GM04504 (cell line): ENCODE data around the gene KIF13A.
"Not testable (repeated sequence)": the region's sequence is repeated elsewhere in the genome, so short reads cannot be mapped to it uniquely, and the experiment has no call there.

Experiments
- DNase-seq: peaks from one replicate; pipeline ENCODE4 v3.0.0-alpha.2; 2012; ENCODE audit warnings: low read depth

Gene KIF13A

DNA sequence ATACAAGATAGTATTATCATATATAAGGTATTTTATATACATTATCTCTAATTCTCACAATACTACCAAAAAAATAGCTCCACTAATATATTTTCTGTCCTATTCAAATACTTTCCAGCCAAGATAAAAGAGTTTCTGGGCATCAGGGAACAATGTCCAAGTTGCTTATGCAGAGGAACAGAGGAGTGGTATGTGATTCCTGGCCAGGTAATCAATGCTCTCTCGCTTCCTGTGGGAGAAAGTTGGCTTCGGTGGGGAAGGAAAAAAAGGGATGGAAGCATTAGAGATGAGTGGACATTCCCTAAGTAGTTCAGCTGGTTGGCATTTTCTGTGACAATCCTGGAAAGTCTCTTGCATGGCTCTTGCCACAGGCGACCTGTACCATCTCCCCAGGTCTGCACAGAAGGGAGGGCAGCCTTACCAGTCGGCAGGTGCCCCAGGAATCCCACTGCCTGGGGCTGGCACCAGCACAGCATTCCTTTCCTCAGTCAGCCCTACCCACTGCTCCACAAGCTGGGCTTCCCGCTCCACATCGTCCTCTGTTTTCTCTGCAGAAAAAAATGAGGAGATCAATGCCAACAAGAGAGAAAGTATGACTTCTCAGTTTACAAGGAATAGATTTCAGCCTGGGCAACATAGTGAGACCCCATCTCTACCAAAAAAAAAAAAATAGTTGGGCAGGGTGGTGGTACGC is 202.2 kb downstream of the KIF13A start:
- no peak for DNase-seq

DNA sequence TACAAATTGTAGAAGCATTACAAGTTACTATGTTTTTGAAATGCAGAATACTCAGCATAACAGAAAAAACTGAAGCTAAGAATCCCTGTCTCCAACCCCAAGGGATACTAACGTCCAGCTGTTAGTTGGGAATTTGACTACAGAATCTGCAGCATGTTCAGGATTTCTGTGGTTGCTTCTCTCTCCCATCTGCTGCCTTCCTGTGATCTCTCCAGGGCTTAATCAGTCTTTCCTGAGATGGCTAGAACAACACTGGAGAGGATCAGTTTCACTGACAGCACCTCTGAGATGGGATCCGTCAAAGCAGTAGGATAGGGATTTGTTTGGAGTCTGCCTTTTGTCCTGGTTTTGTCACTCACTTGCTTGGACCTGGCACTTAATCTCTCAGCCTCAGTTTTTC is 207.4 kb downstream of the KIF13A start:
- no peak for DNase-seq

DNA sequence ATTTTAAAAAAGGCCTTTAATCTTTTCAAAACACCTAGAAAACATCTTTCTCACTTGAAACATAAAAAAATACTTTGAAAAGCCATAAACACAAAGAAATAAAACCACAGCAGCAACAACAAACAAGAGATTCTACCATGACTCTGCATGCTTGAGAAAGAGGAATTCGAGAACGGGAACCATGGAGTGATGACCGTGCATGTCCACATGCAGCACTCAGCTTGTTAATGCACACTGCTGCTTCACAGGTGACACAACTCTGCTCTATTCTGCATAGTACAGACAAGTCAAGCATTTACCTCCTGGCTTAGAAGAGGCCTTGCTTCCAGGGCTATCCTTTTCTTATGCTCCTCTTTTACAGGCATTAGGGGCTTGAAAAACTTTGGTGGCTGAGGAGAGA is 215.8 kb downstream of the KIF13A start:
- DNase-seq = no peak

DNA sequence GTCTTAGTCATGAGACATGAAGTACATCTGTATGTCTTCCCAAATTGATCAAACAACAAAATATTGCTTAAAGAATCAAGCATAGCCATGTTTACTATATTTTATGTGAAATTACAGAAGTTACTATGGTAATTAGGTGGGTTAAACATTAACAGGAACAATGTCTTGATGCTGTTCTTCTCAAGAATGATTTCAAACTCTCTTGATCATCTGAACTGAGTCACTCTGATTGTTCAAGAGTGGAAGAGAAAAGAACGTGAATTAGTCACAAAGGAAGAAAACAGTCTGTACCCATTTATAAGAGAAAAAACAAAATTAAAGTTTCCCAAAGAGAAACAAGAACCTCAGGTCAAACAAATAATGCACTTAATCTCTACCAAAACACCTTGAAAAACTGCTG is 218.6 kb downstream of the KIF13A start:
- no peak for DNase-seq

DNA sequence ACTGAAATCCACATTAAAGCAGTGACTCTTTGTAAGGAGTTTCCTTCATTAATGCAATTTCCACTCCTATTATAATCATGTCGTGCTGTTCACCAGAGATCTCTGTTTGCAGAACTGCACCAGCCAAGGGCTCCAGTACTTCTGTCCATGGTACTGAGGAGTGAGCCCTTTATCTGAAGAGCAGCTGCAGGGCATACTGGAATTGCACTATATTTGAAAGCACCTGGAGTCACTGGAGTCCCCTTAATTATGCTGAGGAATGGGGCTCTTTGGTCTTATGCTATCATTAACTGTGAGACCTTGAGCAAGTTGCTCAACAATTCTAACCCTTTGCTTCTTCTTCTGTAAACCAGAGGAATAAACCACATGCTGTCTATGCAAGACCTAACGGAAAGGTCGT is 219.0 kb downstream of the KIF13A start:
- peak; percentile 1 for DNase-seq

DNA sequence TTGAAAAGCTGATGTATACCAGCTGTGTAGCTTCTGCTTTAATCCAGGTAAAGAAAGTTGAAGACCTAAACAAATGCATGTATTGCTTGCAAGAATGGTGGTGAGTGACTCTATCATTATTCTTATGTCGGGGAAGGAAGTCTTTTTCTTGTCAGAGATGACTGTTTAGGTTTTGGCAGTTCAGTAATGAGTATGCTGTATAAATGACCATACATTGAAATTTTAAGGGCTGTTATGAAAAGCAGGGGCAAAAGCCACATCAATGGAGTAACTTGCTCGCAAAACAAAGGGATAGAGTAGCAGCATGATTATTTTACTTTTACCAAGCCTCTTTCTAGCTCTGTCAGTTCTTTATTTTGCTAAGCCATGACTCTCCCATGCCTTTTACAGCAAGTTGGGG is 224.8 kb downstream of the KIF13A start:
- DNase-seq = no peak

DNA sequence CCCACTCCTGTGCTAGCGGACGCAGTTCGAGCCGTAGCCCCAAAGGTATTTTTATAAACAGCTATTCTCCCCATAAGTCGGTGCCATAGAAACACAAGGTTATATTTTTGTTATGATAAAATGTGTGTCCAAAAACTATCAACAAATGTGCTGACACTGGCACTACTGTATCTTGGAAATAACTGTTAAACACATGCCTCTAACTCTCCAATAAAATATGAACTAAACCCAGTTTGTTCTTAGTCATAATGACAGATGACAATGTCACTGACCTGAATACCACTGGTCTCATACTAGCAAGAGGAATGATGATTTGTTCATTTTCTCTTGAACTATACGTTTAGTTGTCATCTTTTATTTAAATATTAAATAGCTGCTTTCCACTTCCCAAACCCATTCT is 229.3 kb downstream of the KIF13A start:
- DNase-seq = no peak

DNA sequence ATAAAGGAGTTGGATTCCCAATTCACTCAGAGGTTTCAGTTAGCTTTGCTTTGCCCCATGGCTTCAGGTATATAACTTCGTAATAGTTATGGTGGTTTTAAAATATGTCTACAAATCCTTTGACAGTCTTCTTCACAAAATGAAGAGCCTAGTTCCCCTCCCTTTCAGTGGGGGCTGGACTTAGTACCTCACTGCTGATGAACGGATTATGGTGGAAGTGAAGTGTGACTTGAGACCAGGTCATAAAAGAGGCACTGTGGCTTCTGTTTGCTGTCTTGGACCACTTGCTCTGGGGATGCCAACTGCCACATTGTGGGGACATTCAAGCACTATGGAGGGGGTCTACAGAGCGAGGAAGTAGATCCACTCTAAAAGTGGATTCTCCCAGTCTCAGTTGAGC is 233.2 kb downstream of the KIF13A start:
- DNase-seq = no peak

DNA sequence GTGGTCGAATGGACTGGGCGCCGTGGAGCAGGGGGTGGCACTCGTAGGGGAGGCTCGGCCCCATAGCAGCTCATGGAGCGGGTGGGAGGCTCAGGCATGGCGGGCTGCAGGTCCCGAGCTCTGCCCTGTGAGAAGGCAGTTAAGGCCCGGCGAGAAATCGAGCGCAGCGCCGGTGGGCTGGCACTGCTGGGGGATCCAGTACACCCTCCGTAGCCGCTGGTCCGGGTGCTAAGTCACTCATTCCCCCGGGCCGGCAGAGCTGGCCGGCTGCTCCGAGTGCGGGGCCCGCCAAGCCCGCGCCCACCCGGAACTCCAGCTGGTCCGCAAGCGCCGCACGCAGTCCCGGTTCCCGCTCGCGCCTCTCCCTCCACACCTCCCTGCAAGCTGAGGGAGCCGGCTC is 242.1 kb downstream of the KIF13A start:
- DNase-seq = not testable (repeated sequence)

DNA sequence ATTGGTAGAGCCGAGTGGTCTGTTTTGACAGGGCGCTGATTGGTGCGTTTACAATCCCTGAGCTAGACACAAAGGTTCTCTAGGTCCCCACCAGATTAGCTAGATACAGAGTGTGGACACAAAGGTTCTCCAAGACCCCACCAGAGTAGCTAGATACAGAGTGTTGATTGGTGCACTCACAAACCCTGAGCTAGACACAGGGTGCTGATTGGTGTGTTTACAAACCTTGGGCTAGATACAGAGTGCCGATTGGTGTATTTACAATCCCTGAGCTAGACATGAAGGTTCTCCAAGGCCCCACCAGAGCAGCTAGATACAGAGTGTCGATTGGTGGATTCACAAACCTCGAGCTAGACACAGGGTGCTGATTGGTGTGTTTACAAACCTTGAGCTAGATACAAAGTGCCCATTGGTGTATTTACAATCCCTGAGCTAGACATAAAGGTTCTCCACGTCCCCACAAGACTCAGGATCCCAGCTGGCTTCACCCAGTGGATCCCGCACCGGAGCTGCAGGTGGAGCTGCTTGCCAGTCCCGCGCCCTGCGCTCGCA is 242.6 kb downstream of the KIF13A start:
- DNase-seq = not testable (repeated sequence)

DNA sequence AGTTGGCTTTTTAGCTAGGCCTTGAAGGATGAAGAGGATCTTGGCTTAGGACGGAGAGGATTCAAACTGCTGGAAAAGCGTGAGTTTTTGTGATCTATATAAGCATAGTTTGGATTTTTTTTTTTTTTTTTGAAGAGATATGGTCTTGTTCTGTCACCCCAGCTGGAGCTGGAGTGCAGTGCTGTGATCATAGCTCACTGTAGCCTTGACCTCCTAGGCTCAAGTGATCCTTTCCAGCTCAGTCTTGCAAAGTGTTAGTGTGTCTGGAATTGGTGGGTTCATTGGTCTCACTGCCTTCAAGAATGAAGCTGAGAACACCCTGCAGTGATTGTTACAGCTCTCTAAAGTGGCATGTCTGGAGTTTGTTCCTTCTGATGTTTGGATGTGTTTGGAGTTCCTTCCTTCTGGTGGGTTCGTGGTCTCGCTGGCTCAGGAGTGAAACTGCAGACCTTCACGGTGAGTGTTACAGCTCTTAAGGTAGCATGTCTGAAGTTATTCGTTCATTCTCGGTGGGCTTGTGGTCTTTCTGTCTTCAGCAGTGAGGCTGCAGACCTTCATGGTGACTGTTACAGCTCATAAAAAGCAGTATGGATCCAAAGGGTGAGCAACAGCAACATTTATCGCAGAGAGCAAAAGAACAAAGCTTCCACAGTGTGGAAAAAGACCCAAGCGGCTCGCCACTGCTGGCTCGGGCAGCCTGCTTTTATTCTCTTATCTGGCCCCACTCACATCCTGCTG is 243.2 kb downstream of the KIF13A start:
- DNase-seq = no peak

DNA sequence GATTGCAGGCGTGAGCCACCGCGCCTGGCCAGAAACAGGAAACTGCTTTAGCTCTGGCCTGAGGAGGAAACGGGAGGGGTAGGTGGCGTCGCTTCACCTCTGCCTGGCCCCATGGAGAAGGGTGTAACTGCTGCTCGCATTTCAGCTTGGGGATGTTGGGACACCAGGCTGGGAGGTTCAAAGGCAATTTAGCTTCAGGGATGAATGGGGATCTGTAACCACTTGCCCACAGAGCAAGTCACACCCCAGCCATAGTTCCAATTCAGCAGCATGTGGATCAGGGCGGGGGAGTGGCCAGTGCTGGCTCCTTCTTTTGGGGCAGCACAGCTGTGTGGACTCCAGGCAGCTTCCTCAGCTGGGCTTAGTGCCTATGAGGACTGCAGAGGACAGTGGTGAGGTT is 245.9 kb downstream of the KIF13A start:
- DNase-seq = no peak

DNA sequence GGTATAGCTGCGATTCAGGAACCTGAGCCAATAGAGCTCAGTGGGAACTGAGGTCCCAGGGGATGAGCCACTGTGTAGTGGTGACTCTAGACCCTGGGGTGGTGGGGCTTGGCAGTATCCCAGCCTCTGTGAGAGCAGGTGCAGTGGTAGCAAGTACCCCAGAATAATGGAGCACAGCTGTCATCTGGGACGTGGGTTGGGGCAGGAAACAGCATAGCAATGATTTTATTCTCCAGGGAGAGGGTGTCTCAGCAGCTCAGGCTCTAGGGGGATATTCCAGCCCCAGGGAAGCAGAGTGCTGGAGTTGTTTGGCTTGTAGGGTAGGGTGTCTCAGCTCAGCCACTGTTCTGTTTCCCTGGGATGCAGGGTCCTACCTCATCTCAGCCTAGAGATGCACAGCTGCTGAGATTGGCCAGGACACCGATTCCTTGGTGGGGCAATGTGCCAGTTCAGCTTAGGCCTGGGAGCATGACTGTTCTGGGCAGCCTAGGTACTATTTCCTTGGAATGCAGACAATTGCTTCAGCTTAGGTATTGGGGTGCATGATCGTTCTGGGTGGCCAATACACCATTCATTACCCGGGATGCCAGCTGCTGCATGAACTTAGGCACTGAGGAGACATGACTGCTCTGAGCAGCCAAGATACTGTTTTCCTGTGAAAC is 246.7 kb downstream of the KIF13A start:
- no peak for DNase-seq

DNA sequence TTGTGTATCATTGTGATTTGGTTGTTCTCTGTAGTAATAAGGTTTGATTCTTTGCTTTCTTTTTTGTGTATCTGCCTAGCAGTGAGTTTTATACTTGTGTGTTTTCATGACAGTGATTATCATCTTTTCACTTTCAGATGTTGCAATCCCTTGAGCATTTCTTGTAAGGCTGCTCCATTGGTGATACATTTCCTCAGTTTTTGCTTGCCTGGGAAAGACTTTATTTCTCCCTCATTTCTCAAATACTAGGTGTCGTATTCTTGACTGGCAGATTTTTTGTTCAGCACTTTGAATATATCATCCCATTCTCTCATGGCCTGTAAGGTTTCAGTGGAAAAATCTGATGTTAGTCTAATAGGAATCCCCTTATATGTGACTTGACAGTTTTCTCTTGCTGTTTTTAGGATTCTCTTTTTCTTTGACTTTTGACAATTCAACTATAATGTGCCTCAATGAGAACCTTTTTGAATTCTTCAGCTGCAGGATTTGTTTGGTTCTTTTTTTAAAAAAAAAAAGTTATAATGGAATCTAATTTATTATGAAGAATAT is 249.7 kb downstream of the KIF13A start:
- no peak for DNase-seq

DNA sequence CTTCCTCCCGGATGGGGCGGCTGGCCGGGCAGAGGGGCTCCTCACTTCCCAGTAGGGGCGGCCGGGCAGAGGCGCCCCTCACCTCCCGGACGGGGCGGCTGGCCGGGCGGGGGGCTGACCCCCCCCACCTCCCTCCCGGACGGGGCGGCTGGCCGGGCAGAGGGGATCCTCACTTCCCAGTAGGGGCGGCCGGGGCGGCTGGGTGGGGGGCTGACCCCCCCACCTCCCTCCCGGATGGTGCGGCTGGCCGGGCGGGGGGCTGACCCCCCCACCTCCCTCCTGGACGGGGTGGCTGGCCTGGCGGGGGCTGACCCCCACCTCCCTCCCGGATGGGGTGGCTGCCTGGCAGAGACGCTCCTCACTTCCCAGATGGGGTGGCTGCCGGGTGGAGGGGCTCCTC is 252.1 kb downstream of the KIF13A start:
- not testable (repeated sequence) for DNase-seq

DNA sequence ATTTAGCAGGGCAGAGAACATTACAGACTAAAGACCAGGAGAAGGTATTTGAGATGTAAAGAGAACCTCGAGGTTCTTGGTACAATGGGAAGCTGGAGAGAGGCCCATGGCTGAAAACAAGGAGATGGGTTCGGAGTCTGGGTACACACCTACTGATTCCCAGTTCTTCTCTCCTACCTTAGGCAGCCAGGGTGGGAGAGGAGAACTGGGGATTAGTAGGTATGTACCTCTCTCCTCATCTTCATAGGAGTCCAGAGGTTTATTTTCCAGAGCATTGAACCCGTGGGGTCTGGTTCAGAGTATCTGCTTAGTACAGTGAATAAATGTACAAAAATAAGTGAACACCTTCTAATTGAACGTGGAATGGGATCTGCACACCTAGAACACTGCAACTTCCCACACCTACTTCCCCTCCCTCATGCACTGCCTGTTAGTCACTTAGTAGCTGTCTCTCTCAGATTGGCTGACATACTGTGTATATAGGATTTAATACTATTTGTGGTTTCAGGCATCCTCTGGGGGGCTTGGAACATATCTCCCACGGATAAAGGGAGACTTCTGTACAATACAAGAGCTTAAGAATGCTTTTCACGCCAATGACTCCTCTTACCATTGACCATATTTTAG is 257.2 kb downstream of the KIF13A start:
- no peak for DNase-seq

DNA sequence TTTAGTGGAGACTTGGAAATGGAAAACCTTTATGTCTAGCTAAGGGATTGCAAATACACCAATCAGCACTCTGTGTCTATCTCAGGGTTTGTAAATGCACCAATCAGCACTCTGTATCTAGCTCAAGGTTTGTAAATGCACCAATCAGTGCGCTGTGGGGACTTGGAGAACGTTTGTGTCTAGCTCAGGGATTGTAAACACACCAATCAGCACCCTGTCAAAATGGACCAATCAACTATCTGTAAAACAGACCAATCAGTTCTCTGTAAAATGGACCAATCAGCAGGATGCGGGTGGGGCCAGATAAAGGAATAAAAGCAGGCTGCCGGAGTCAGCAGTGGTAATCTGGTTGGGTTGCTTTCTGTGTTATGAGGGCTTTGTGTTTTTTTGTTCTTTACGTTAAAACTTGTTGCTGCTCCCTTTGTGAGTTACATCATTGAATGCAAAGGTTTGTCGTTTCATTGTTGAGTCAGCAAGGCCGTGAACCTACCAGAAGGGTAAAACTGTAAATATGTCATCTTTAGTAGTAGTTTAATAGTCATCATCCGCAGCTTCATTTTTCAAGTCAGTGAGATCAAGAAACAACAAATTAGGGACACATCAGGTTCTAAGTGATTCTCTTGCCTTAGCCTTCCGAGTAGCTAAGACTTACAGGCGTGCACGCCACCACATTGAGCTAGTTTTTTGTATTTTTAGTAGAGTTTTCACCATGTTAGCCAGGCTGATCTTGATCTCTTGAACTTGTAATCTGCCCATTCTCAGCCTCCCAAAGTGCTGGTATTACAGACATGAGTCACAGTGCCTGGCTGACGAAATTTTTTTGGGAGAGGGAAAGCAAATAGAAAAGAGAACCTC is 258.0 kb downstream of the KIF13A start:
- no peak for DNase-seq

DNA sequence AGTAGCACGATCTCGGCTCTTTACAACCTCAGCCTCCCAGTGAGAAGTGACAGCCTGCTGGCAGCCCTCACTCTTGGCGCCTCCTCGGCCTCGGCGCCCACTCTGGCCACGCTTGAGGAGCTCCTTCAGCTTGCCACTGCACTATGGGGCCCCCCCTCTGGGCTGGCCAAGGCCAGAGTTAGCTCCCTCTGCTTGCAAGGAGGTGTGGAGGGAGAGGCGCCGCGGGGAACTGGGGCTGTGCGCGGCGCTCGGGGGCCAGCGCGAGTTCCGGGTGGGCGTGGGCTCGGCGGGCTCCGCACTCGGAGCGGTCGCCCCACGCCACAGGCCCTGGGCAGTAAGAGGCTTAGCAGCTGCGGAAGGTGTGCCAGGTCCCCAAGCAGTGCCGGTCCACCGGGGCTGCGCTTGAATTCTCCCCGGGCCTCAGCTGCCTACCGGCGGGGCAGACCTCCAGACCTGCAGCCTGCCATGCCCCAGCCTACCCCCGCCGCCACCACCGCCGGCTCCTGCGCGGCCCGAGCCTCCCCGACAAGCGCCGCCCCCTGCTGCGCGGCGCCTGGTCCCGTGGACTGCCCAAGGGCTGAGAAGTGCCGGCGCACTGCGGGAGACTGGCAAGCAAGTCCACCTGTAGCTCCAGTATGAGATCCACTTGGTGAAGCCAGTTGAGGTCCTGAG is 258.7 kb downstream of the KIF13A start:
- DNase-seq = no peak

DNA sequence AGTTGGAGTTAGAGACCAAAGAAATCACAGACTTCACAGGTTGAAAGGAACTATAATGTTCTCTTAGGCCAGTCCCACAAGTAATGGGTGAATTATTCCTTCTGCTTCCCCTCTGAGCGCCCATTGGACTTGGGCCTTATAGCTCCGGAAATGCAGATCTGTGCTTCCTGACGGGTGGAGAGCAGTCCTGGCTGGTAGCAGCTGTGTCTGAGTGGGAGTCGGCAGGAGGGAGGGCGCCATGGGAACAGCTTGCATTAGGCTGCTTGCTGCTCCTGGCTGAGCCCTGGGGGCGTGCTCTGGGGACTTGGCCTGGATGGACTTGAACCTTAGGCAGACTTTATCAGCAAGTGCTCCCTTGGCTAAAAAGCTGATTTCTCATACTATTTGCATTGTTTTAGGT is 262.4 kb downstream of the KIF13A start:
- no peak for DNase-seq

DNA sequence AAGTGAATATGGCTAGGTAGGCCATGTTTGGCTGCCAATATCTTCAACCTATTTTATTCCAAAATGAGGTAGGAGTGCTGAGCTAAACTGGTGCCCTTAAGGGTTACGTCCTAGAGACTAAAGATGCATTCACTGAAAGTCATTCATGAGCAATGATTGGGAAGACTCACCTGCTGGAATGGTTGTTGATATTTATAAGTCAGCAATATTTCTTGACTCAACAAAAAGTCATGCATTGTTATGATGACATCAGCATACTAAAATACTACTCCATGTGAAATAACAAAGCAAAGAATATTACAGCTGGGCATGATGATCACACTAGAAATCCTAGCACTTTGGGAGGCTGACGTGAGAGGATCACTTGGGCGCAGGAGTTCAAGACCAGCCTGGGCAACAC is 263.1 kb downstream of the KIF13A start:
- no peak for DNase-seq

DNA sequence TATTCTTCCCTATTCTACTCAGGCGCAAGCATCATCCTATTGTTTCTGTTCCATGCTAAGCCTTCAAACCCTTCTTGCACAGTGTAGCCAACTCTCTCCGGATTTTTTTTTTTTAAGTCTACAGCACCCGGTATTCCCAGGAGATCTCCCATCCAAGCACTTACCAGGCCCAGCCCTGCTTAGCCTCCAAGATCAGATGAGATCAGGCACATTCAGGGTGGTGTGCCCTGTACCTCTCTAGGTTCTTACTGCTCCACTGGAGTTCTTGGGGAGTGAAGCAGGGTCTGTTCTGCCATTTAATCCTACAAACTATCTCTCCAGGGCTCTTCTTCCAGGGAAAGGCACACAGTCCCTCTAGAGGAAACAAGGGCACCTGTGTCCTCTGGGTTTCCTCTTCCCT is 265.8 kb downstream of the KIF13A start:
- no peak for DNase-seq
